T47D (cell line): ENCODE measurements around the gene GLO1.

Experiments used
- DNase-seq, 2 experiments: peaks; one replicate each; pipeline versions ENCODE4 v3.0.0 to v3.0.0-alpha.2; 2011 to 2012; ENCODE audit warnings: low read depth in 1 of 2, low spot score in 1 of 2
- JUND ChIP-seq: IDR thresholded peaks from 2 replicates; pipeline ENCODE4 v1.6.1; 2012; ENCODE audit warnings: low read depth
- in situ Hi-C: cut with HindIII; loops from 2 replicates; pipeline ENCODE4 v1.10.0; 2016; ENCODE audit warnings: low sequenced_read_pairs, low pct_unique_long_range_greater_than_20kb

The GLO1 gene

DNA sequence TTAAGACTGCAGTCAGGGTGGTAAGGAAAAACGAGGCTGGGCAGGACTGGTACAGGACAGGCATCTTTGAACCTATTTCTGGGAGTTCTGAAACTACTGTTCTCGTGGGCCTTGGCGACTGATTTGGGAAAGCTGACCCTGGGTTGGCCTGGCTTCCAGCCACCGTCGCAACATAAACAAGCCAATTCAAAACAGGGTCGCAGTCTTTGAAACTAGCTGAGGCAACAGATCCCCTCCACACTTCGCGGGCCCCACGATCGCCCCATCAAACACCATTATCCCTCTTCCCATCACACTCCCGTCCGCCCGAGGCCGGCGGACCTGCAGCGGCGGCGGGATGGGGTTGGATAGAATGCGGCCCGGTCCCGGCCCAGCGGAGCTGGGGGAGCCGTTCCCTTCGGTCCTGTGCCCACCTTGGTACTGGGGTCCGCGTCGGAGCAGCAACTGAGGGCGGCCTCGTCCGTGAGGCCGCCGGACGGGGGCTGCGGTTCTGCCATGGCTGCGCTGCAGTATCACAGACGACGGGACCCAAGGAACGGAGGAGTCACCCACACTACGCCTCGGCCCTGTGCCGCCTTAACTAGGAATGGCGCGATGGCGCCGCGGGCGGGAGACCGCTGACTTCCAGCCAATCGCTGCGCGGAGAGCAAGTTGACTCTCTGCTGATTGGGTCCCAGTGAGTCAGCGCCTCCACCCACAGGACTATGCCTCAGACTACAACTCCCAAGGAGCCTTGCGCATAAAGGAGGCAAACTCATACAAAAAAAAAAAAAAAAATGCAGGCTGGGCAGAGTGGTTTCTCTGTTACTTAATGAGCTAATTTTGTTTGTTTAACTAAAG, at the start of gene GLO1:
TSS of gene GLO1 (minus strand) at position 588 of the 840 bp plus-strand sequence. CDS start at position 497, 91 bp downstream.
- TF ChIP-seq JUND = no peak
- in situ Hi-C loops = no loop called here
- DNase-seq = peak; percentile 97 to 98

DNA sequence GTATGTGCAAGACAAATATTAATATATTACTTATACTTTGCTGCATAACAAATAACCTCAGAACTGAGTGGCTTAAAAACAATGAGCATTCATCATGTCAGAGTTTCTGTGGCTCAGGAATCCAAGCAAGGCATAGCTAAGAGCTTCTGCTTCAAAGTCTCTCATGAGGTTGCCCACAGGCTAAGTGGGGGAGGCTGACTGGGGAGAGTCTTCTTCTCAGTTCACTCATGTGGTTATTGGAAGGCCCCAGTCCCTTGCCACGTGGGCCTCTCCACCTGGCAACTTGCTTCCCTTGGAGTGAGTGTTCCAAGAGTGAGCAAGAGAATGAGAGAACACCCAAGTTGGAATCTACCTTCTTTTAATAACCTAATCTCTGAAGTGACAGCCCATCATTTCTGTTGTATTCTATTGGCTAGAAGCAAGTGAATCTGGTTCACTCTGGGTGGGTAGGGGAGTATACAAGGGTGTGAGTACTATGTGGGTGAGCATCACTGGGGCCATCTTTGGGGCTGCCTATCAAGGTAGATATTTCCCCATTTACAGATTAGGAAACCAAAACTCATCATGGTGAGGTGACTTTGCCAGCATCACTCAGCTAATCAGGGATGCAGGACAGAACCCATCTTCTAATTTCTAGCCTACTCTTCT, 48.1 kb upstream of the GLO1 start:
- no peak for DNase-seq
- in situ Hi-C loops = no loop called here
- no peak for TF ChIP-seq JUND

DNA sequence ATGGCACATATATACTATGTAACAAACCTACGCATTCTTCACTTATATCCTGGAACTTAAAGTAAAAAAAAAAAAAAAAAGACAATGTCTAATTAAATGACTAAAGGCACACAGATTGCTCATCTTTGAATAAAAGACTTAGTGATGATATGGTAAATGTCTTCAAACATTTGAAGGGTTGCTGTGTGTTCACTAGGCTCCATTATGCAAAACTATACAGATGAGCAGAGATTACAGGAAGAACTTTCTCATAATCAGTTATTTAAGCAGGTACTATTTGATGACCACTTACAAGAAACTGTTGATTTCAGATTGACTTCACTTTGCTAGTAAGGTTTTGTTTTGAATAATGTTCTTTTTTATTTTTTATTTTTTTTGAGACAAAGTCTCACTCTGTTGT, 46.5 kb upstream of the GLO1 start:
- no peak for TF ChIP-seq JUND
- in situ Hi-C loops = no loop called here
- no peak for DNase-seq

DNA sequence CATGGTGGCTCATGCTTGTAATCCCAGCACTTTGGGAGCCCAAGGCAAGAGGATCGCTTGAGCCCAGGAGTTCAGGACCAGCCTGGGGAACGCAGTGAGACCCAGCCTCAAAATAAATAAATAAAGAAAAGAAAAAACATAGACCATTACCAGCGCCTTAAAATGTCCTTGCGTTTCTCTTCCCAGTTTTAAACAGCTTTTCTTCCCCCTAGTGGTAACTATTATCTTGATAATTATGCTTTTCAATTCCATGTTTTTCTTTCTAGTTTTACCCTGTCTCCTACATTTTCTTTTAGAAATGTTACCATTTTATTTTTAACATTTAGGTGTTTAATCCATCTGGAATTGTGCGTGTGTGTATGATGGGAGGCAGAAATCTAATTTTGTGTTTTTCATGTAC, 36.6 kb upstream of the GLO1 start:
- DNase-seq = no peak
- in situ Hi-C loops = no loop called here

DNA sequence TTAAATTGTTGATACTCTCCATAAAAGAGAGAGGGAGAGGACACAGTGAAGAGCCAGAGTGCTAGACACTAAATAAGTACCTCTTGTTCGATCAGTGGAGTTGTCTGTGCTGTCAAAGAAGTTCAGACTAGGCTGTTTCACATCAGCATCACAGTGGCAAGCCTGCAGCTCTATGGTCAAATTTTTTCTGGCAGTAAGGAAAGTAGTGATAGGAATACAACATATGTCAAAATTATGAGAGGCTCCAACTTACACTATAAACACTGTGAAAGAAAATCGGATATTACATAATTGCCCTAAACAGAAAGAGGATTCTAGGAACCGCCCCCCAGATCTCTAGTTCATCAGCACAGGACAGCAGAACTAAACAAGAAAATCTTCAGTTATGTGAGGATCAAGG, 35.3 kb upstream of the GLO1 start:
- TF ChIP-seq JUND = no peak
- in situ Hi-C loops = no loop called here
- no peak for DNase-seq

More for the DNA sequence above, 36.6 kb upstream of the GLO1 start:
- TF ChIP-seq JUND = no peak

DNA sequence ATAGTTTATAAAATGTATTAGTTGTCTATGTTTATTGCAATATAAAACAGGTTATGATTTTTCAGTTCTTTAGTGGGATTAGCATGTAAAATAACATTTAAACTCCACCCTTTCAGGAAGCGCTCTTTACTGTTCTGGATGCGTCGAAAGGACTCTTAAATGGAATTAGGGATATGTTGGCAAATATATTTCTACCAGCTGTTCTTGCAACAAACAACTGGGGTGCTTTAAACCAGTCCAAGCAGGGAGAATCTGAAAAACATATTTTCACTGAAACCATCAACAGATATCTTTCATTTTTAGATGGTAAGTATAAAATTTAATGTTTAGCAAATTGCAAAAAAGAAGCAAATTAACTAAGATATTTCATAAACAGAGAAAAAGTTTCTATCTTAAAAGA, 34.0 kb upstream of the GLO1 start:
- no peak for DNase-seq
- in situ Hi-C loops = no loop called here
- TF ChIP-seq JUND = no peak

DNA sequence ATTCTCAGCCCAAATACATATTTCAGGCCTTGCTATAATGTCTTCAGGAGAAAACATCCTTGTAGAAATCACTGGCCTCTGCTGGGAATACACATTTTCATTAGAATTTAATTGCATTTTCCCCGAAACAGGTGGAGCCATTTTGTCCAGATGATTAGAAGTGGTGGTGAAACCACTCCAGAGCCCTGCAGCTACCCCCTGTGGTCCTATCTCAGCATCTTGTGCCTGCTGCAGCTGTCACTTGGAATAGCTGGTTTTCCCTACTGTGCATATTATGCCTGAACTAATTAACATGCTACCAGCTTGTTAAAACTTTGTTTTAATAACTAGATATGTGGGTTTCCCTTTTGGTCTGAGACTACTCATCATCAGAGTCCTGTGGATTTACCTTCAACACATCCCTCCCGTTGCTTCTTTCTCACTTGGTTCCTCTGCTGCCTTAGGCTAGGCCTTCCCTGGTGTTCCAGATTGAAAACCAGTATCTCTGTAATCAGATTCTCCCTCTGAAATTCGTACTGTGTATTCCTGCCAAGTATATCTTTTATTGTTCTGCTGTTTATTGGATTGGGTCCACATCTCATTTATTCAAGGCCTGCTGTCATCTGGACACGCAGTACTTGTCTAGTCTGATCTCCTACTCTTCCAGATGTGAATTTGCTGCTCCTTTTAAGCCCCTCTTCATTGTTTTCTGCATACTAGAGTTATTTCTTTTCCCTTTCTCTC, 27.4 kb upstream of the GLO1 start:
- TF ChIP-seq JUND = no peak
- in situ Hi-C loops = no loop called here
- DNase-seq = no peak

DNA sequence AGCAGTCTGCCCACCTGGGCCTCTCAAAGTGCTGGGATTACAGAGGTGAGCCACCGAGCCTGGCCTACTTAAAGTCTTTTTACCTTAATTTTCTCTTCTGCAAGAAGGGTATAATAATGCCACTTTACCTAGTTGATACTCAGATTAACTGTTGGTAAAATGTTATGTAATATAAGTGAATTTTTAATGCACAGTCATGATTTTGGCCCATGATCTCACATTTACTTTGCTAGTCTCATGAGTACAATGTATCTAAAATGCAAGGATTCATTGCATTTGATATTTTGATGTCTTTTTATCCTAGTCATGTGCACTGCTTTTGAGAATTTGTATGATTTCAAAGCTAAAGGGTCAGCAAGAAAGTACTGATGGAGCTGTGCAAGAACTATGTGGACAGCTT, 25.3 kb upstream of the GLO1 start:
- TF ChIP-seq JUND = no peak
- no peak for DNase-seq
- in situ Hi-C loops = no loop called here

DNA sequence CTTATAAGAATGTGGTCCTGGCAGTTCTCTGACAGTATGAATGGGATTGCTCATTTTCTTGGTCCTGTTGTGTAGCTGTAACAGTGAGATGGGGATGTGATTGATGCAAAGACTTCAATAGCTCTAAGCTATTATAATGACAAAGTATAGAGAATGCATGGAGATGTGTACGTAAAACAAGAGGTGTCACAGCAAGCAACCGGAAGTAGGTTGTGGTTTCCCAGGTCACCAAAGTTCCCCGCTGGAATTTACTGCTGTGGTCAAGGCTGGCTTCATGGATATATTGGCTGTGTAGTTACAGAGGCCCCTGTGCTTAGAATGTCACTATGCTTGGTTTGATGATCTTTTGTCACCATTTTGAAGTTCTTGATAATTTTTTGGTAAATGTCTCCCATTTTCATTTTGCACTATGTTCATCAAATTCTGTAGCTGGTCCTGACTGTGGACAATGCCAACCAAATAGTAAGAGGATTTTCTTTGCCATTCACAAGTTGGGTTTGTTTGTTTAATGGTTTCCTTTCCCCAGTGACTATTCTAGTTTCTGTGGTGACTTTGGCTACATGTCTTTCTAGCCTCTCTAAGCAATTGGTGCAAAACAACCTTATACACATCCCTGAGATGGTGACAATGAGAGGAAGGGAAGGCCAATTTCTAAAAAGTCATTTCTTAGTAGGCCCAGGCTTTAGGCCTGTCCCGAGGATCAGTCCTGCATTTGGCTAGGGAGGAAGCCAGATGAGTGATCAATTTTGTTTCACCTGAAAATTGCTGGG, 22.7 kb upstream of the GLO1 start:
- in situ Hi-C loops = no loop called here
- no peak for TF ChIP-seq JUND
- peak in 1 of 2 experiments; percentile 29 for DNase-seq

DNA sequence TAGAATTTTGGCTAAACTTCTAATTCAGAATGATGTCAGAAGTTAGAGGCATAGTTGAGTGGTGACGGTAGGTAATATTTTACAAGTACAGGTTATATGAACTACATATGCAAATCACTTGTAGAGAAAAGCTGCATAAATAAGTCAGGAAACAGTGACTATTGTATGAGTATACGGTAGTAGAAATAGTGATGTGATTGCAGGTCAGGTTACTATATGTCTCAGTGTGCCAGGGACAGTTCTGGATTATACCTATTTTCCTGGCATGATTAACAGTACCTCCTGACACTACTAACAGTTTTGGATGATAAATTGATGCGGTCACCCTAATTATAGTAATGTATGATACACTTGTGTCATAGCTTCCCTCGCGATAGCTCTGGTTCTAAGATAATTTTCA, 21.4 kb upstream of the GLO1 start:
- in situ Hi-C loops = no loop called here
- no peak for TF ChIP-seq JUND
- no peak for DNase-seq

DNA sequence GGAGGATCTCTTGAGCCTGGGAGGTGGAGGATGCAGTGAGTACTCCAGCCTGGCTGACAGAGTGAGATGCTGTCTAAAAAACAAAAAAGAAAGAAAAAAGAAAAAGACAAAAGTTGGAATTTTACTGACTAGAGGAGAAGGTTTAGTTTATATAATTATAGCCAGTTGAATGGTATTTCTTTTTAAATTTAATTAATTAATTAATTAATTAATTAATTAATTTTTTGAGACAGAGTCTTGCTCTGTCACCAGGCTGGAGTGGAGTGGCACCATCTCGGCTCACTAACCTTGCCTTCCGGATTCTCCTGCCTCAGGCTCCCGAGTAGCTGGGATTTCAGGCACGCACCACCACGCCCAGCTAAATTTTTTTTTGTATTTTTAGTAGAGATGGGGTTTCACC, 20.8 kb upstream of the GLO1 start:
- TF ChIP-seq JUND = no peak
- in situ Hi-C loops = no loop called here
- DNase-seq = no peak

DNA sequence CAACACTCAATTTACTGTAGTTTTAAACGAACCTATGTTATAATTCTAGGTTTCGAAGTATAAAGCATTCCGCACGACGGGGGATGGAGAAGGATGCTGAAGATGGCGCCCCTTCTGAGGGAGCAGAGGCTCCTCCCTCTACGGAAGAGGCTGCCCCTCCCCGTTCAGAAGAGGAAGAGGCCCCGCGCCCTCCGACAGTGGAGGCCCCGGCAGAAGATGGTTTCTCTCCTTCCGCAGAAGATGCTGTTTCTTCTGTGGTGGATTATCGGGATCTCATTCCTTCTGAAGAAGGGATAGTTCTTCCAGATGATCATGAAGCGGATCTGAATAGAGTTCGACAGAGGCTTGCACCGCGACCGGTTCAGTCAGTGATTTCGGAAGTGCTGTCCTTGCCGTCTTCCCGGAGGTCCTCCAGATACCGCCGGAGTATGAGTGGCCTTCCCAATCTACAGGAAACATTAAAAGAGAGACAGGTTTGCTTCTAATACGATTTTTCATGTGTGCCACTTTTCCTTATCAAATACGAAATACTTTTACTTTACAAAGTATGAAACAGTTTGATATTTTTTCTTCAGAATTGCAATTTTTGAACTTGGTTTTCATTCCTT, 19.9 kb upstream of the GLO1 start:
- no peak for TF ChIP-seq JUND
- in situ Hi-C loops = no loop called here
- DNase-seq = no peak
